HFFc6 (cell line): ENCODE measurements around the gene PLEKHO1. TPM values are rescaled to one million over a fixed set of nuclear protein-coding genes. Genes with fewer than 3 reads are reported as not detected.

ENCODE experiments used
- DNase-seq: peaks from one replicate; pipeline ENCODE4 v3.0.0-alpha.2; 2018
- H3K27ac Mint-ChIP-seq: 2 replicates; pipeline ENCODE4 v1.8.0; 2020; ENCODE audit warnings: mild to moderate bottlenecking, mixed read lengths
- H3K27me3 Mint-ChIP-seq: 2 replicates; pipeline ENCODE4 v1.8.0; 2021; ENCODE audit warnings: mild to moderate bottlenecking, moderate library complexity, mixed read lengths; ENCODE audit not compliant: insufficient read depth
- H3K36me3 Mint-ChIP-seq: 2 replicates; pipeline ENCODE4 v1.8.0; 2021; ENCODE audit warnings: low read depth, mixed read lengths
- H3K4me1 Mint-ChIP-seq: 2 replicates; pipeline ENCODE4 v1.8.0; 2020; ENCODE audit warnings: low read depth, mixed read lengths
- H3K4me3 Mint-ChIP-seq: 2 replicates; pipeline ENCODE4 v1.8.0; 2020; ENCODE audit warnings: mild to moderate bottlenecking, moderate library complexity, mixed read lengths
- H3K9me3 Mint-ChIP-seq: 2 replicates; pipeline ENCODE4 v1.8.0; 2020; ENCODE audit warnings: mild to moderate bottlenecking, mixed read lengths
- CTCF ChIP-seq: fragments of 200-600 bp; sonication (generic); IDR thresholded peaks from 2 replicates; pipeline ENCODE4 v1.5.0; 2021; ENCODE audit warnings: antibody characterized with exemption, mild to moderate bottlenecking
- total RNA-seq, 6 experiments: library from RNA; stranded (reverse); fragmentation: NEBNext Ultra II Directional; extraction: Animal tissue kit (Norgen Biotek cat#: 25700); gene quantifications; 2 replicates in 1 of 6; 3 replicates in 5 of 6; pipeline ENCODE4 v1.2.3, GENCODE V29; 2021

PLEKHO1 gene
- total RNA-seq, 6 experiments from 2014 or later: 30.9 to 36.7 (median 32.6) TPM

GRCh38 chr1:150168960-150169601 lies 19.4 kb downstream of the PLEKHO1 start:
- peak; percentile 94 for TF ChIP-seq CTCF
- Mint-ChIP-seq H3K4me3 (no peak overlapping the region), H3K36me3 (no peaks in the 10 kb centered on the region)

GRCh38 chr1:150171801-150172200 lies 22.1 kb downstream of the PLEKHO1 start:
- no peak for DNase-seq
- peaks cover 21% of the 10 kb centered on the region for H3K4me1 Mint-ChIP-seq
- TF ChIP-seq CTCF: no peak
- no peak overlapping the region for H3K4me3 Mint-ChIP-seq
- peaks cover 3% of the 10 kb centered on the region; the same call in 1 of the 2 replicates for H3K27me3 Mint-ChIP-seq
- no peaks in the 10 kb centered on the region for H3K9me3 Mint-ChIP-seq
- H3K27ac Mint-ChIP-seq: no peak overlapping the region; the same call in 1 of the 2 replicates
- no peaks in the 10 kb centered on the region for H3K36me3 Mint-ChIP-seq

More at GRCh38 chr1:150168960-150169601, 19.4 kb downstream of the PLEKHO1 start:
- DNase-seq: no peak
- H3K9me3 Mint-ChIP-seq: no peaks in the 10 kb centered on the region
- H3K27ac Mint-ChIP-seq: no peak overlapping the region
- H3K27me3 Mint-ChIP-seq: no peaks in the 10 kb centered on the region; the same call in 1 of the 2 replicates
- peaks cover 42% of the 10 kb centered on the region for H3K4me1 Mint-ChIP-seq

- Mint-ChIP-seq H3K27me3 (peaks cover 4% of the 10 kb centered on the region; the same call in 1 of the 2 replicates), H3K4me3 (no peak overlapping the region), H3K27ac (peak overlapping the region; percentile 1; the same call in 1 of the 2 replicates), H3K9me3 (no peaks in the 10 kb centered on the region), H3K4me1 (peaks cover 21% of the 10 kb centered on the region), H3K36me3 (no peaks in the 10 kb centered on the region)
- TF ChIP-seq CTCF: no peak
- DNase-seq: no peak
These were observed 23.4 kb downstream of the PLEKHO1 start for GRCh38 chr1:150173141-150173585.

- Mint-ChIP-seq H3K27me3 (peaks cover 4% of the 10 kb centered on the region; the same call in 1 of the 2 replicates), H3K4me3 (no peak overlapping the region), H3K36me3 (no peaks in the 10 kb centered on the region), H3K4me1 (peaks cover 20% of the 10 kb centered on the region), H3K9me3 (no peaks in the 10 kb centered on the region), H3K27ac (no peak overlapping the region)
- TF ChIP-seq CTCF: no peak
- no peak for DNase-seq
These were observed 26.9 kb downstream of the PLEKHO1 start for GRCh38 chr1:150176593-150176992.

- no peaks in the 10 kb centered on the region for H3K9me3 Mint-ChIP-seq
- peaks cover 4% of the 10 kb centered on the region; the same call in 1 of the 2 replicates for H3K27me3 Mint-ChIP-seq
- DNase-seq: no peak
- H3K4me3 Mint-ChIP-seq: no peak overlapping the region
- H3K27ac Mint-ChIP-seq: no peak overlapping the region
- no peak for TF ChIP-seq CTCF
- peaks cover 3% of the 10 kb centered on the region for H3K4me1 Mint-ChIP-seq
- H3K36me3 Mint-ChIP-seq: no peaks in the 10 kb centered on the region
These were observed 28.8 kb downstream of the PLEKHO1 start for GRCh38 chr1:150178548-150178947.
